Osteocyte (in vitro differentiated cells): ENCODE data around the gene TMEM175. TPM values are rescaled to one million over a fixed set of nuclear protein-coding genes. Genes with fewer than 3 reads are reported as not detected.
A peak's percentile ranks its signal among the peaks of the same experiment; 100 is the strongest.

Experiments used
- DNase-seq: peaks from one replicate; pipeline ENCODE4 v3.0.0; 2021; ENCODE audit warnings: mixed read lengths; ENCODE audit not compliant: unreplicated experiment; ENCODE audit errors: extremely low spot score
- H3K27ac Mint-ChIP-seq: one replicate; pipeline ENCODE4 v1.8.0; 2021; ENCODE audit warnings: mild to moderate bottlenecking, mixed read lengths; ENCODE audit not compliant: unreplicated experiment
- H3K27me3 Mint-ChIP-seq: one replicate; pipeline ENCODE4 v1.8.0; 2021; ENCODE audit warnings: mixed read lengths; ENCODE audit not compliant: unreplicated experiment
- H3K36me3 Mint-ChIP-seq: one replicate; pipeline ENCODE4 v1.8.0; 2021; ENCODE audit warnings: mixed read lengths; ENCODE audit not compliant: unreplicated experiment
- H3K4me1 Mint-ChIP-seq: one replicate; pipeline ENCODE4 v1.8.0; 2021; ENCODE audit warnings: mixed read lengths; ENCODE audit not compliant: unreplicated experiment
- H3K4me3 Mint-ChIP-seq: one replicate; pipeline ENCODE4 v1.8.0; 2021; ENCODE audit warnings: mild to moderate bottlenecking, moderate library complexity, mixed read lengths; ENCODE audit not compliant: unreplicated experiment
- H3K9me3 Mint-ChIP-seq: one replicate; pipeline ENCODE4 v1.8.0; 2021; ENCODE audit warnings: mixed read lengths; ENCODE audit not compliant: unreplicated experiment
- CTCF ChIP-seq: fragments of 200-600 bp; sonication (generic); IDR thresholded peaks from 2 replicates; pipeline ENCODE4 v1.5.0; 2021; ENCODE audit warnings: antibody characterized with exemption, mild to moderate bottlenecking, moderate library complexity
- total RNA-seq: library from RNA; stranded (reverse); gene quantifications from 2 replicates; pipeline ENCODE4 v1.2.1, GENCODE V29; 2021

Gene TMEM175
- total RNA-seq, 1 donor from 2014 or later = 39.7 TPM

DNA sequence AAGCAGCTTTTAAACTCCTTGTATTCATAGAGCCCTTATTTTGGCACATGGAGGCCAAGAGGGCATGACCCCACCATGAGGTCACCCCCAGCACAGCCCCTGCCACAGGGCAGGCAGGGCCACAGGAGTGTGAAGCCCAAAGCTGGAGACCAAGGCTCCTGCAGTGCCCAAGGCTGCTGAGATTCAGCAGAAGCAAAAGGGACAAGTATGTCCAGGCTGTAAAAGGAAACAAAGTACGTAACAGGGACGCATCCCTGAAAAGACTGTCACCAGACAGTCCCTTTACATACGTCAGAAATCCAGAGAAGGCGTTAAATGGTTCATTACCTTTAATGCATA, 19.0 kb upstream of the TMEM175 start:
- no peak overlapping the region for H3K4me3 Mint-ChIP-seq
- peaks cover 9% of the 10 kb centered on the region for H3K4me1 Mint-ChIP-seq
- no peak overlapping the region for H3K27ac Mint-ChIP-seq
- peaks cover 17% of the 10 kb centered on the region for H3K36me3 Mint-ChIP-seq
- no peak for DNase-seq
- peaks cover 6% of the 10 kb centered on the region for H3K9me3 Mint-ChIP-seq
- no peak for TF ChIP-seq CTCF
- no peaks in the 10 kb centered on the region for H3K27me3 Mint-ChIP-seq

DNA sequence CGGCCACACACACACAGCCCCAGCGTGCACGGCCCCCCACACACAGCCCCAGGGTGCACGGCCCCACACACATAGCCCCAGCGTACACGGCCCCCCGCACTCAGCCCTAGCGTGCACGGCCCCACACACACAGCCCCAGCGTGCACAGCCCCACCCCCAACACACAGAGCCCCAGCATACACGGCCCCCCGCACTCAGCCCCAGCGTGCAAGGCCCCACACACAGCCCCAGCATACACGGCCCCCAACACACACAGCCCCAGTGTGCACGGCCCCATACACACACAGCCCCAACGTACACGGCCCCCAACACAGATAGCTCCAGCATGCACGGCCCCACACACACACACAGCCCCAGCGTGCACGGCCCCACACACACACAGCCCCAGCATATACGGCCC, 17.7 kb upstream of the TMEM175 start:
- peaks cover 9% of the 10 kb centered on the region for H3K9me3 Mint-ChIP-seq
- peaks cover 9% of the 10 kb centered on the region for H3K4me1 Mint-ChIP-seq
- no peak for TF ChIP-seq CTCF
- H3K36me3 Mint-ChIP-seq = peaks cover 14% of the 10 kb centered on the region
- DNase-seq = no peak
- no peak overlapping the region for H3K27ac Mint-ChIP-seq
- no peak overlapping the region for H3K4me3 Mint-ChIP-seq
- no peaks in the 10 kb centered on the region for H3K27me3 Mint-ChIP-seq

DNA sequence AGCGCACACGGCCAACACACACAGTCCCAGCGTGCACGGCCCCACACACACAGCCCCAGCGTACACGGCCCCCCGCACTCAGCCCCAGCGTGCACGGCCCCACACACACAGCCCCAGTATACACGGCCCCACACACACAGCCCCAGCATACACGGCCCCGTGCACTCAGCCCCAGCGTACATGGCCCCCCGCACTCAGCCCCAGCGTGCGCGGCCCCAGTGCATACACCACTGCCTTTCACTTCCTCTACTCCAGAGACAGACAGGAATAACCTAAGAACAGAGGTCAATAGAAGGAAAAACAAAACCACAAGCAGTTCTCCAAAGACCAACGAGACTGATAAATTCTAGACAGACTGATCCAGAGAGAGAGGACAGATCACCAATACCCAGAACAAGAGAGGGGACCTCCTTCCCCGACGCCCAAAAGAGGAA, 17.2 kb upstream of the TMEM175 start:
- H3K27ac Mint-ChIP-seq = peak overlapping the region; percentile 16
- H3K4me3 Mint-ChIP-seq = no peak overlapping the region
- H3K9me3 Mint-ChIP-seq = peaks cover 9% of the 10 kb centered on the region

DNA sequence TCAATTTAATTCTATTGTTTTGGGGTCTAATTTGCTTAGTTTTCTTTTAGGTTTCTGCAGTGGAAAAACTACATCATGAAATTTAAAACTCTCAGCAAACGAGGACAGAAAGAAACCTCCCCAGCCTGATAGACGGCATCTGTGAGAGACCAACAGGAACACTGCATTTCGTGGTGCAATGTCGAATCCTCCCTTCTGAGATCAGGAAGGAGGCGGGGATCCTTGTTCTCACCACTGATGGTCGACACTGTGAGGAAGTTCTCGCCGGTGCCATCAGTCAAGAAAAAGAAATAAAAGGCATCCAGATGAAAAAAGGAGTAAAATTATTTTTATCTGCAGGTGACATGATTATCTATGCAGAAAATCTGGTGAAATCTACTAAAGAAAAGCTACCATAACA, 16.7 kb upstream of the TMEM175 start:
- DNase-seq = no peak
- no peak for TF ChIP-seq CTCF

More for the DNA sequence above, 17.2 kb upstream of the TMEM175 start:
- no peak for DNase-seq
- H3K27me3 Mint-ChIP-seq = no peaks in the 10 kb centered on the region
- peaks cover 9% of the 10 kb centered on the region for H3K4me1 Mint-ChIP-seq
- no peak for TF ChIP-seq CTCF
- peaks cover 12% of the 10 kb centered on the region for H3K36me3 Mint-ChIP-seq

DNA sequence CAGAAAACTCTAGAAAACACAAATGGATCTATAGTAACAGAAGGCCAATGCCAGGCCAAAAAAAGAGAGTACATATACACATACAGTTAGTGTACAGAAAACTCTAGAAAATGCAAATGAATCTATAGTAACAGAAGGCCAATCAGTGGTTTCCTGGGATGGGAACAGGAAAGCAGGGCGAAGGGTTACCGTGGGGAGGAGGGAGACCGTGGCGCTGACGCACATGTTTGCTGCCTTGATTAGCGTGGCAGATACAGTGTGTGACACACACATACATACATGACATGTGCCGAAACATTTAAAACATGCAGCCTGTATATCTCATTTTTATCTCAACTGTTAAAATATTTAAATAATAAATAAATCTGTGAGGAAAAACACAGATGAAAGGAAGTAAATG, 14.8 kb upstream of the TMEM175 start:
- peaks cover 11% of the 10 kb centered on the region for H3K4me1 Mint-ChIP-seq
- no peak overlapping the region for H3K4me3 Mint-ChIP-seq
- H3K27me3 Mint-ChIP-seq = no peaks in the 10 kb centered on the region
- no peak overlapping the region for H3K27ac Mint-ChIP-seq
- H3K9me3 Mint-ChIP-seq = peaks cover 9% of the 10 kb centered on the region
- no peak for DNase-seq
- H3K36me3 Mint-ChIP-seq = peaks cover 2% of the 10 kb centered on the region
- no peak for TF ChIP-seq CTCF

More for the DNA sequence above, 16.7 kb upstream of the TMEM175 start:
- no peaks in the 10 kb centered on the region for H3K27me3 Mint-ChIP-seq
- H3K4me1 Mint-ChIP-seq = peaks cover 11% of the 10 kb centered on the region
- no peak overlapping the region for H3K4me3 Mint-ChIP-seq
- H3K9me3 Mint-ChIP-seq = peaks cover 9% of the 10 kb centered on the region
- peak overlapping the region; percentile 16 for H3K27ac Mint-ChIP-seq
- peaks cover 12% of the 10 kb centered on the region for H3K36me3 Mint-ChIP-seq
